Trophoblast cell (in vitro differentiated cells and primary cell): ENCODE results near the gene KLK1. TPM values are rescaled to one million over a fixed set of nuclear protein-coding genes. Genes with fewer than 3 reads are reported as not detected.

Experiments
- DNase-seq, 2 donors: peaks; one replicate each; pipeline ENCODE4 v3.0.0-alpha.2; 2016
- H2AFZ ChIP-seq: 2 replicates; pipeline ENCODE4 v1.6.1; 2013; ENCODE audit warnings: low read length, moderate library complexity, mild to moderate bottlenecking; ENCODE audit not compliant: insufficient read depth, poor library complexity
- H2AK5ac ChIP-seq: 2 replicates; pipeline ENCODE4 v1.6.1; 2013; ENCODE audit warnings: mild to moderate bottlenecking, low read length
- H2BK120ac ChIP-seq: 2 replicates; pipeline ENCODE4 v1.6.1; 2013; ENCODE audit warnings: low read length, mild to moderate bottlenecking, moderate library complexity; ENCODE audit not compliant: insufficient read depth, poor library complexity
- H2BK12ac ChIP-seq: 2 replicates; pipeline ENCODE4 v1.6.1; 2013; ENCODE audit warnings: mild to moderate bottlenecking, low read length, moderate library complexity
- H2BK5ac ChIP-seq: 2 replicates; pipeline ENCODE4 v1.6.1; 2013; ENCODE audit warnings: low read length, low read depth, moderate library complexity, mild to moderate bottlenecking; ENCODE audit not compliant: poor library complexity
- H3K14ac ChIP-seq: 2 replicates; pipeline ENCODE4 v1.6.1; 2013; ENCODE audit warnings: mild to moderate bottlenecking, low read length
- H3K18ac ChIP-seq: 2 replicates; pipeline ENCODE4 v1.6.1; 2013; ENCODE audit warnings: mild to moderate bottlenecking, low read length
- H3K23ac ChIP-seq: 2 replicates; pipeline ENCODE4 v1.6.1; 2013; ENCODE audit warnings: low read length
- H3K27ac ChIP-seq: 2 replicates; pipeline ENCODE4 v1.5.1; 2013; ENCODE audit warnings: low read depth, mild to moderate bottlenecking, inconsistent platforms, low read length, moderate library complexity
- H3K27me3 ChIP-seq: 2 replicates; pipeline ENCODE4 v1.6.1; 2013; ENCODE audit warnings: inconsistent platforms, mild to moderate bottlenecking, low read length, moderate library complexity; ENCODE audit not compliant: insufficient read depth
- H3K36me3 ChIP-seq, 2 experiments: 1 replicate in 1 of 2; 2 replicates in 1 of 2; pipeline ENCODE4 v1.6.1; 2013; ENCODE audit warnings: low read length in 2 of 2, mild to moderate bottlenecking in 2 of 2, moderate library complexity in 1 of 2; ENCODE audit not compliant: insufficient read depth in 2 of 2, control insufficient read depth in 1 of 2
- H3K4ac ChIP-seq: 2 replicates; pipeline ENCODE4 v1.6.1; 2013; ENCODE audit warnings: low read depth, mild to moderate bottlenecking, low read length, moderate library complexity
- H3K4me1 ChIP-seq, 2 experiments: 1 replicate in 1 of 2; 2 replicates in 1 of 2; pipeline ENCODE4 v1.6.1; 2013; ENCODE audit warnings: low read length in 2 of 2, mild to moderate bottlenecking in 2 of 2, moderate library complexity in 1 of 2; ENCODE audit not compliant: insufficient read depth in 2 of 2, control insufficient read depth in 1 of 2
- H3K4me2 ChIP-seq: 2 replicates; pipeline ENCODE4 v1.6.1; 2013; ENCODE audit warnings: inconsistent platforms, mild to moderate bottlenecking, low read length, moderate library complexity
- H3K4me3 ChIP-seq: 2 replicates; pipeline ENCODE4 v1.5.1; 2013; ENCODE audit warnings: mild to moderate bottlenecking, low read depth, low read length, inconsistent platforms
- H3K79me1 ChIP-seq: one replicate; pipeline ENCODE4 v1.6.1; 2013; ENCODE audit warnings: low read length
- H3K79me2 ChIP-seq: 2 replicates; pipeline ENCODE4 v1.6.1; 2013; ENCODE audit warnings: low read length, mild to moderate bottlenecking; ENCODE audit not compliant: control insufficient read depth, insufficient read depth, poor library complexity
- H3K9ac ChIP-seq: 2 replicates; pipeline ENCODE4 v1.6.1; 2013; ENCODE audit warnings: mild to moderate bottlenecking, low read length
- H3K9me3 ChIP-seq: 2 replicates; pipeline ENCODE4 v1.6.1; 2013; ENCODE audit warnings: low read depth, mild to moderate bottlenecking, control low read depth, inconsistent platforms, low read length; ENCODE audit not compliant: insufficient read depth
- H4K12ac ChIP-seq: 2 replicates; pipeline ENCODE4 v1.6.1; 2013; ENCODE audit warnings: low read depth, mild to moderate bottlenecking, low read length, moderate library complexity
- H4K8ac ChIP-seq: 2 replicates; pipeline ENCODE4 v1.6.1; 2013; ENCODE audit warnings: low read depth, mild to moderate bottlenecking, low read length, moderate library complexity
- H4K91ac ChIP-seq: one replicate; pipeline ENCODE4 v1.6.1; 2013; ENCODE audit warnings: low read depth, mild to moderate bottlenecking, low read length, moderate library complexity
- WGBS: extraction: QIAGEN DNeasy Blood & Tissue Kit; methylation state at CpG from one replicate; pipeline ENCODE4 v1.1.7; 2013; ENCODE audit warnings: missing lambda C conversion rate; ENCODE audit not compliant: insufficient read length, insufficient coverage; ENCODE audit errors: extremely low coverage; 5-methylcytosine and 5-hydroxymethylcytosine counted together
- polyA plus RNA-seq: library from polyadenylated mRNA; stranded (reverse); fragments of 200-250 nt; gene quantifications from 2 replicates; pipeline ENCODE4 v1.2.3, GENCODE V29; 2013

KLK1 gene
- 0.11 TPM in 1 of 2 replicates, not detected in the other for polyA plus RNA-seq

DNA sequence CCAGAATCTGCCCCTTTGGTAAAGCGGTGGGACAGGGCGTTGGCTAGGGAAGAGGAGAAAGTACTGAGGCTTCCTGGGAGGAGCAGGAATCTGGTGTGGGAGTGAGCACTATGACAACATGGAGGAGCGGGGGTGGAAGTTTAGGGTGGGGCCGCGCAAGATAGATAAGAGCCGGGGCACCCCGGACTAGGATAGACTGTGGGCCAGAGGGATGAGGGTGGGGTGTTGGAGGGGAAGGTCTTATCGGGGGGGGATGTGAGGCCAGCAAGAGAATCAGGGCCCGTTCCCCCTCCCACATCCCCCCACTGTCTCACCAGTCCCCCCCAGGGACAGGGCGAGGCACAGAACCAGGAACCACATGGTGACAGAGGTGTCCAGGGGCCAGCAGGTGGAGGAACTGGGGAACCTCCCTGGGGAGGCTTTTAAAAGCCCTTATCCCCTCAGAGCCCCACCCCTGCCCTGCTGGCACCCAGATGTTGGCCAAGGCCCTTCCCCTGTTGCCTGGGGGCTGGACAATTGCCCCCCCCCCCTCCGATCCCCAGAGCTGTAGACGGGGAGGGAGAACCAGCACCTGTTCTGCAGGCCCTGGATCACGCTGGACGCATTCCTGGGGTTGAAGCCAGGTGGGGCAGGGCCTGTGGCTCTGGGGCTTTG, at the start of gene KLK1:
Gene KLK1 (minus strand): TSS at position 399 of the 654 bp plus-strand sequence. CDS start 39 bp downstream, at position 360.
- H2BK12ac ChIP-seq, result no peak within 1 kb of the TSS
- no CpG with 5 or more reads among the region's 14 CpGs for WGBS
- no peak within 1 kb of the TSS for H3K4ac ChIP-seq
- H3K27me3 ChIP-seq, result peaks cover 19% of the 10 kb centered on the region
- no peak within 1 kb of the TSS for H2AFZ ChIP-seq
- H3K4me2 ChIP-seq, result no peak within 1 kb of the TSS
- no peak within 1 kb of the TSS for H3K27ac ChIP-seq
- H3K4me1 ChIP-seq, result no peaks in the 10 kb centered on the region
- no peak within 1 kb of the TSS for H2AK5ac ChIP-seq
- H2BK5ac ChIP-seq, result no peak within 1 kb of the TSS
- H3K14ac ChIP-seq, result no peak within 1 kb of the TSS
- H3K4me3 ChIP-seq, result no peak within 1 kb of the TSS
- no peak within 1 kb of the TSS for H3K23ac ChIP-seq
- H3K79me2 ChIP-seq, result no peaks in the 10 kb centered on the region
- no peak within 1 kb of the TSS for H3K18ac ChIP-seq
- no peak within 1 kb of the TSS for H2BK120ac ChIP-seq
- H4K12ac ChIP-seq, result no peak within 1 kb of the TSS
- no peaks in the 10 kb centered on the region for H3K79me1 ChIP-seq
- H3K9ac ChIP-seq, result no peak within 1 kb of the TSS
- peaks cover 19% of the 10 kb centered on the region for H3K9me3 ChIP-seq
- no peak for DNase-seq
- H4K91ac ChIP-seq, result no peak within 1 kb of the TSS
- no peak within 1 kb of the TSS for H4K8ac ChIP-seq
- H3K36me3 ChIP-seq, result no peaks in the 10 kb centered on the region

DNA sequence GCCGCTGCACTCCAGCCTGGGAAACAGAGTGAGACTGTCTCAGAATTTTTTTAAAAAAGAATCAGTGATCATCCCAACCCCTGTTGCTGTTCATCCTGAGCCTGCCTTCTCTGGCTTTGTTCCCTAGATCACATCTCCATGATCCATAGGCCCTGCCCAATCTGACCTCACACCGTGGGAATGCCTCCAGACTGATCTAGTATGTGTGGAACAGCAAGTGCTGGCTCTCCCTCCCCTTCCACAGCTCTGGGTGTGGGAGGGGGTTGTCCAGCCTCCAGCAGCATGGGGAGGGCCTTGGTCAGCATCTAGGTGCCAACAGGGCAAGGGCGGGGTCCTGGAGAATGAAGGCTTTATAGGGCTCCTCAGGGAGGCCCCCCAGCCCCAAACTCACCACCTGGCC, 49.5 kb upstream of the KLK1 start, which contains the start of gene KLK2:
Gene KLK2 (plus strand): TSS at position 384 of the 400 bp plus-strand sequence. CDS start 35 bp downstream, outside the sequence.
- Histone ChIP-seq H3K14ac (no peak within 1 kb of the TSS), H3K27ac (no peak within 1 kb of the TSS)
- WGBS, result no CpG with 5 or more reads among the region's 3 CpGs

GRCh38 chr19:50870417-50871089, 47.0 kb upstream of the KLK1 start:
- no peak overlapping the region for H2BK12ac ChIP-seq
- no peak overlapping the region for H3K4ac ChIP-seq
- no peak overlapping the region for H3K18ac ChIP-seq
- no peaks in the 10 kb centered on the region for H3K79me1 ChIP-seq
- no peaks in the 10 kb centered on the region for H3K36me3 ChIP-seq
- no peak overlapping the region for H3K27ac ChIP-seq
- H2AFZ ChIP-seq, result no peak overlapping the region
- no peaks in the 10 kb centered on the region for H3K4me1 ChIP-seq
- H3K27me3 ChIP-seq, result no peaks in the 10 kb centered on the region
- H3K4me2 ChIP-seq, result no peak overlapping the region
- peak; percentile 48 to 64 for DNase-seq
- H3K79me2 ChIP-seq, result no peaks in the 10 kb centered on the region
- no peak overlapping the region for H3K14ac ChIP-seq
- peaks cover 3% of the 10 kb centered on the region for H3K9me3 ChIP-seq
- no CpG with 5 or more reads among the region's 26 CpGs for WGBS
- no peak overlapping the region for H3K23ac ChIP-seq
- no peak overlapping the region for H2AK5ac ChIP-seq
- no peak overlapping the region for H4K91ac ChIP-seq
- H4K12ac ChIP-seq, result no peak overlapping the region
- H3K9ac ChIP-seq, result no peak overlapping the region
- no peak overlapping the region for H4K8ac ChIP-seq
- no peak overlapping the region for H3K4me3 ChIP-seq
- H2BK120ac ChIP-seq, result no peak overlapping the region
- H2BK5ac ChIP-seq, result no peak overlapping the region

More for the DNA sequence above, 49.5 kb upstream of the KLK1 start, which contains the start of gene KLK2:
- H3K9me3 ChIP-seq, result peaks cover 6% of the 10 kb centered on the region
- no peaks in the 10 kb centered on the region for H3K27me3 ChIP-seq
- H2AK5ac ChIP-seq, result no peak within 1 kb of the TSS
- no peak within 1 kb of the TSS for H4K91ac ChIP-seq
- H4K8ac ChIP-seq, result no peak within 1 kb of the TSS
- H3K4ac ChIP-seq, result no peak within 1 kb of the TSS
- H4K12ac ChIP-seq, result no peak within 1 kb of the TSS
- no peak within 1 kb of the TSS for H3K9ac ChIP-seq
- H3K79me2 ChIP-seq, result no peaks in the 10 kb centered on the region
- H2AFZ ChIP-seq, result no peak within 1 kb of the TSS
- H3K23ac ChIP-seq, result no peak within 1 kb of the TSS
- H3K4me1 ChIP-seq, result no peaks in the 10 kb centered on the region
- no peak within 1 kb of the TSS for H2BK120ac ChIP-seq
- H3K36me3 ChIP-seq, result no peaks in the 10 kb centered on the region
- DNase-seq, result no peak
- no peaks in the 10 kb centered on the region for H3K79me1 ChIP-seq
- H2BK12ac ChIP-seq, result no peak within 1 kb of the TSS
- H2BK5ac ChIP-seq, result no peak within 1 kb of the TSS
- H3K18ac ChIP-seq, result no peak within 1 kb of the TSS
- no peak within 1 kb of the TSS for H3K4me2 ChIP-seq
- no peak within 1 kb of the TSS for H3K4me3 ChIP-seq

DNA sequence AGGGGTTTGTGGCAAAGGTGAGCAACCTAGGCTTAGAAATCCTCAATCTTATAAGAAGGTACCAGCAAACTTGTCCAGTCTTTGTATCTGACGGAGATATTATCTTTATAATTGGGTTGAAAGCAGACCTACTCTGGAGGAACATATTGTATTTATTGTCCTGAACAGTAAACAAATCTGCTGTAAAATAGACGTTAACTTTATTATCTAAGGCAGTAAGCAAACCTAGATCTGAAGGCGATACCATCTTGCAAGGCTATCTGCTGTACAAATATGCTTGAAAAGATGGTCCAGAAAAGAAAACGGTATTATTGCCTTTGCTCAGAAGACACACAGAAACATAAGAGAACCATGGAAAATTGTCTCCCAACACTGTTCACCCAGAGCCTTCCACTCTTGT, 45.9 kb upstream of the KLK1 start:
- no peaks in the 10 kb centered on the region for H3K36me3 ChIP-seq
- H3K27ac ChIP-seq, result no peak overlapping the region
- H3K4me1 ChIP-seq, result no peaks in the 10 kb centered on the region
- H3K18ac ChIP-seq, result no peak overlapping the region
- H2BK5ac ChIP-seq, result no peak overlapping the region
- H3K4me3 ChIP-seq, result no peak overlapping the region
- H3K23ac ChIP-seq, result no peak overlapping the region
- no peak overlapping the region for H3K4ac ChIP-seq
- H2BK12ac ChIP-seq, result no peak overlapping the region
- no peak overlapping the region for H2AFZ ChIP-seq
- no peak overlapping the region for H3K9ac ChIP-seq
- WGBS, result no CpG with 5 or more reads among the region's 4 CpGs
- H4K8ac ChIP-seq, result no peak overlapping the region
- no peaks in the 10 kb centered on the region for H3K79me2 ChIP-seq
- DNase-seq, result no peak
- H3K4me2 ChIP-seq, result no peak overlapping the region
- no peak overlapping the region for H2BK120ac ChIP-seq
- no peaks in the 10 kb centered on the region for H3K27me3 ChIP-seq
- peaks cover 3% of the 10 kb centered on the region for H3K9me3 ChIP-seq
- no peak overlapping the region for H2AK5ac ChIP-seq
- H3K79me1 ChIP-seq, result no peaks in the 10 kb centered on the region
- H3K14ac ChIP-seq, result no peak overlapping the region
- H4K12ac ChIP-seq, result no peak overlapping the region
- no peak overlapping the region for H4K91ac ChIP-seq
